PFSK-1 (cell line): ENCODE data around the gene MUC2.

ENCODE experiments used
- FOXP2 ChIP-seq: optimal IDR thresholded peaks from 2 replicates; pipeline ENCODE3; 2011; ENCODE audit warnings: borderline replicate concordance, control low read depth, inconsistent platforms; ENCODE audit not compliant: insufficient read depth; ENCODE audit errors: extremely low read length, extremely low read depth
- POLR2AphosphoS5 ChIP-seq: IDR thresholded peaks from 2 replicates; pipeline ENCODE4 v1.6.1; 2012; ENCODE audit warnings: low read depth, mild to moderate bottlenecking, control low read depth, low read length, moderate library complexity
- REST ChIP-seq, 2 experiments: IDR thresholded peaks; 2 replicates each; pipeline versions ENCODE4 v1.6.1 to v1.8.0; 2011 to 2012; ENCODE audit warnings: low read depth in 2 of 2, low read length in 2 of 2, control low read depth in 1 of 2, inconsistent platforms in 1 of 2, mild to moderate bottlenecking in 1 of 2, moderate library complexity in 1 of 2; ENCODE audit not compliant: insufficient read depth in 1 of 2
- SIN3A ChIP-seq: IDR thresholded peaks from 2 replicates; pipeline ENCODE4 v1.6.1; 2012; ENCODE audit warnings: mild to moderate bottlenecking, low read length, moderate library complexity, borderline replicate concordance; ENCODE audit not compliant: insufficient read depth
- TAF1 ChIP-seq: IDR thresholded peaks from 2 replicates; pipeline ENCODE4 v1.6.1; 2012; ENCODE audit warnings: low read length, control low read depth, borderline replicate concordance; ENCODE audit not compliant: insufficient read depth

The MUC2 gene

GRCh38 chr11:1033016-1033798, 41.5 kb upstream of the MUC2 start:
- TF ChIP-seq POLR2AphosphoS5 = no peak
- TF ChIP-seq FOXP2 = no peak
- no peak for TF ChIP-seq SIN3A
- TF ChIP-seq REST (IDR thresholded peaks at IDR 0.05; ENCODE audit: insufficient read depth in 1 of 2, low read depth in 2 of 2, low read length in 2 of 2) = no peak
- no peak for TF ChIP-seq TAF1

- no peak for TF ChIP-seq FOXP2
Observed at GRCh38 chr11:1034001-1034400, 40.7 kb upstream of the MUC2 start.

- TF ChIP-seq TAF1 (no peak), POLR2AphosphoS5 (no peak), SIN3A (no peak), FOXP2 (no peak), REST (IDR thresholded peaks at IDR 0.05; ENCODE audit: insufficient read depth in 1 of 2, low read depth in 2 of 2, low read length in 2 of 2) (no peak)
Observed at GRCh38 chr11:1034456-1035295, 40.0 kb upstream of the MUC2 start.

GRCh38 chr11:1035577-1036283, 38.9 kb upstream of the MUC2 start:
- TF ChIP-seq REST (IDR thresholded peaks at IDR 0.05; ENCODE audit: insufficient read depth in 1 of 2, low read depth in 2 of 2, low read length in 2 of 2) = no peak
- TF ChIP-seq TAF1 = no peak
- TF ChIP-seq FOXP2 = no peak
- TF ChIP-seq POLR2AphosphoS5 = no peak
- TF ChIP-seq SIN3A = no peak

- no peak for TF ChIP-seq SIN3A
- no peak for TF ChIP-seq TAF1
- TF ChIP-seq FOXP2 = no peak
- no peak for TF ChIP-seq POLR2AphosphoS5
- no peak for TF ChIP-seq REST (IDR thresholded peaks at IDR 0.05; ENCODE audit: insufficient read depth in 1 of 2, low read depth in 2 of 2, low read length in 2 of 2)
Observed at GRCh38 chr11:1036303-1036923, 38.3 kb upstream of the MUC2 start, which contains the start of gene MUC6. Gene MUC6 (minus strand): TSS chr11:1036718. CDS start chr11:1036655, 63 bp downstream.
